Measurements from ENCODE around the gene NKAIN2.

GRCh38 chr6:124577734-124578281 lies 774.1 kb downstream of the NKAIN2 start:
- TF ChIP-seq EZH2 (IDR thresholded peaks at IDR 0.05) (no peak), SRF (IDR thresholded peaks at IDR 0.05; ENCODE audit: low read depth) (no peak), EZH2phosphoT487 (IDR thresholded peaks at IDR 0.05; ENCODE audit: borderline replicate concordance) (no peak), CBX3 (IDR thresholded peaks at IDR 0.05; ENCODE audit: low read depth) (no peak), POLR2AphosphoS5 (IDR thresholded peaks at IDR 0.05; ENCODE audit: low read depth, low read length) (no peak), REST (IDR thresholded peaks at IDR 0.05; ENCODE audit: low read depth) (no peak)
- TF ChIP-seq, protein P1, sequence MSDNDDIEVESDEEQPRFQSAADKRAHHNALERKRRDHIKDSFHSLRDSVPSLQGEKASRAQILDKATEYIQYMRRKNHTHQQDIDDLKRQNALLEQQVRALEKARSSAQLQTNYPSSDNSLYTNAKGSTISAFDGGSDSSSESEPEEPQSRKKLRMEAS (IDR thresholded peaks at IDR 0.05), result no peak
- TF ChIP-seq, protein P2, sequence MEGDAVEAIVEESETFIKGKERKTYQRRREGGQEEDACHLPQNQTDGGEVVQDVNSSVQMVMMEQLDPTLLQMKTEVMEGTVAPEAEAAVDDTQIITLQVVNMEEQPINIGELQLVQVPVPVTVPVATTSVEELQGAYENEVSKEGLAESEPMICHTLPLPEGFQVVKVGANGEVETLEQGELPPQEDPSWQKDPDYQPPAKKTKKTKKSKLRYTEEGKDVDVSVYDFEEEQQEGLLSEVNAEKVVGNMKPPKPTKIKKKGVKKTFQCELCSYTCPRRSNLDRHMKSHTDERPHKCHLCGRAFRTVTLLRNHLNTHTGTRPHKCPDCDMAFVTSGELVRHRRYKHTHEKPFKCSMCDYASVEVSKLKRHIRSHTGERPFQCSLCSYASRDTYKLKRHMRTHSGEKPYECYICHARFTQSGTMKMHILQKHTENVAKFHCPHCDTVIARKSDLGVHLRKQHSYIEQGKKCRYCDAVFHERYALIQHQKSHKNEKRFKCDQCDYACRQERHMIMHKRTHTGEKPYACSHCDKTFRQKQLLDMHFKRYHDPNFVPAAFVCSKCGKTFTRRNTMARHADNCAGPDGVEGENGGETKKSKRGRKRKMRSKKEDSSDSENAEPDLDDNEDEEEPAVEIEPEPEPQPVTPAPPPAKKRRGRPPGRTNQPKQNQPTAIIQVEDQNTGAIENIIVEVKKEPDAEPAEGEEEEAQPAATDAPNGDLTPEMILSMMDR (IDR thresholded peaks at IDR 0.05 in 2 of 3, conservative IDR thresholded peaks at IDR 0.05 in 1 of 3; ENCODE audit: borderline replicate concordance in 1 of 3, insufficient read depth in 1 of 3, low read depth in 2 of 3, low read length in 2 of 3), result no peak
